HG02885 (cell line): ENCODE data around the gene EXOC1.
"Not testable (repeated sequence)": the region's sequence is repeated elsewhere in the genome, so short reads cannot be mapped to it uniquely, and the experiment has no call there.

Experiments
- ATAC-seq: cut with Tn5 transposase; IDR thresholded peaks from one replicate; pipeline ENCODE4 v1.9.1; 2021; ENCODE audit warnings: mild to moderate bottlenecking; ENCODE audit not compliant: unreplicated experiment, poor library complexity

Gene EXOC1, protein sequence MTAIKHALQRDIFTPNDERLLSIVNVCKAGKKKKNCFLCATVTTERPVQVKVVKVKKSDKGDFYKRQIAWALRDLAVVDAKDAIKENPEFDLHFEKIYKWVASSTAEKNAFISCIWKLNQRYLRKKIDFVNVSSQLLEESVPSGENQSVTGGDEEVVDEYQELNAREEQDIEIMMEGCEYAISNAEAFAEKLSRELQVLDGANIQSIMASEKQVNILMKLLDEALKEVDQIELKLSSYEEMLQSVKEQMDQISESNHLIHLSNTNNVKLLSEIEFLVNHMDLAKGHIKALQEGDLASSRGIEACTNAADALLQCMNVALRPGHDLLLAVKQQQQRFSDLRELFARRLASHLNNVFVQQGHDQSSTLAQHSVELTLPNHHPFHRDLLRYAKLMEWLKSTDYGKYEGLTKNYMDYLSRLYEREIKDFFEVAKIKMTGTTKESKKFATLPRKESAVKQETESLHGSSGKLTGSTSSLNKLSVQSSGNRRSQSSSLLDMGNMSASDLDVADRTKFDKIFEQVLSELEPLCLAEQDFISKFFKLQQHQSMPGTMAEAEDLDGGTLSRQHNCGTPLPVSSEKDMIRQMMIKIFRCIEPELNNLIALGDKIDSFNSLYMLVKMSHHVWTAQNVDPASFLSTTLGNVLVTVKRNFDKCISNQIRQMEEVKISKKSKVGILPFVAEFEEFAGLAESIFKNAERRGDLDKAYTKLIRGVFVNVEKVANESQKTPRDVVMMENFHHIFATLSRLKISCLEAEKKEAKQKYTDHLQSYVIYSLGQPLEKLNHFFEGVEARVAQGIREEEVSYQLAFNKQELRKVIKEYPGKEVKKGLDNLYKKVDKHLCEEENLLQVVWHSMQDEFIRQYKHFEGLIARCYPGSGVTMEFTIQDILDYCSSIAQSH

DNA sequence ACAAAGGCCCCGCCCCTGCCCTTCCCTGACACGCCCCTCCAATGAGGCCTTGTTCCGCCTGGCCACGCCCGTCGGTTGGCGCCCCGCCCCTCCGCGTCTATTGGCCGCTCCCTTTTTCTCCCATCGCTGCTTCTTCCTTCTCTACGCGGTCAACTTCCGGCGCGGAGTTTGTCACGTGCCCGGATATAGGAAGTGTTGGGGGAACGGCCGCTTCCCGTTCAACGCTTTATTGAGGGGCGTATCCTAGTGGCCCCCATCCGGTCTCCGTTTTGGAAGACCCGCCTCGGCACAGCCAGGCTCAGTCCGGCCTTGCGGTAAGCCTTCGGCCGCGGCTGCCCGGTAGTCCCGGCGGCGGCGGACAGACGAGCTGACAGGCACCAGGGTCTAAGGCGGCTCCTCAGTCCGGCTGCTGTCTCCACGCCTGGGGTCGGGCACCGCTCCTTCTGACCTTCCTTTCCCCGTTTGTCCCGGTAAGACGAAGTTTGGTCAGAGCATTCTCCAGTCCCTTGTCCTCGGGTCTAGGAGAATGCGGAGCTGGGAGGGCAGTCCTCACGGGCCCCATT is at the start of gene EXOC1:
Gene EXOC1, plus strand, starts transcription at position 165 of the 563 bp plus-strand sequence. CDS start 4,676 bp downstream, outside the sequence.
- peak; percentile 98 for ATAC-seq

DNA sequence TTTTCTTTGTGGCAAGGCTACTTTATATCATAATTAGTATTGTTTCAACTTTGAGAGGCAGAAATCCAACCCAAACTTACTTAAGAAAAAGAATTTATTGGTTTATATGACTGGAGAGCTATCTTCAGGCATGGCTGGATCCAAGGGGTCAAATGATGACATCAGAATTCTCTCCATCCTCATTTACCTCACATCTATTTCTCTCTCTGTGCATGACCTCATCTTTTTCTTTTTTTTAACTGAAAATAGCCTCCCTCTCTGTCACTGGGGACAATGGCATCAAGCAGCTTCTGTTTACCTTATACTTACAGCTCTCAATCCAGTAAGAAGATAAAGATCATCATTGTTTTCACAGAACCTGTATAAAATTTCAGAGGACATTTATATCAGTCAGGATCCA is 45.9 kb upstream of the EXOC1 start:
- ATAC-seq: no peak

DNA sequence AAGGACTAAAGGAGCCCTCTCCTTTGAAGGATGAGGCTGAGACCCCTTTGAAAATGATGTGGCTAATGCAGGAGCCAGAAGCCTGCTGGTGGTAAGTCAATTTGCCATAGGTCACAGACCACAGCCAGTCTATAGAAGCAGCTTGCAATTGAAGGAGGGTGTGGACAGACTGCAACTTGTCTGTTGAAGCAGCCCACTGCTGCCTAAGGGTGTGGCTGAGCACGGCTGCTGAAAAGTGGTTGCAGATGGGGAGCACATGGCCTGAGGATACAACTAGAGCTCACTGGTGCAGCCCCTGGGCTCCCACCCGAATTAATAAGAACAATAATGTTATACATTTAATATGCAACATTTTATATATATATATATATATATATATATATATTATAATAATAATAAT is 45.3 kb upstream of the EXOC1 start:
- ATAC-seq: no peak

DNA sequence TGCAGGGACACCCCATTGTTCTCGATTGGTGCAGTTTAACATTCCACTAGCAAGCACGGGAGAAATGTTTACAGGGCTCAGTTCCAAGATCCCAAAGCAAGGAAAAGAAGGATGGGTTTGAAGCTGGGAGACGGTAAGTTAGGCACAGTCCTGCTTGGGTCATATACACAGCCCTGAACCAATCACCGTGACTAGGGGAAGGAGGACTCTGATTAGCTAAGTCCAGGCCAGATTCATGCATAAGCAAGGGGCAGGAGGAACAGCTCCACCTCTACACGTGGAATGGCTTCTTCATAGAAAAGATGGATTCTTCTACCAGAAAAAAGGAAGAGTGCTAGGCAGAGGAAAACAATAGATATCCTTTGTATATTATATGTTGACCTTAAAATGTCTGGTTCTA is 44.8 kb upstream of the EXOC1 start:
- no peak for ATAC-seq

DNA sequence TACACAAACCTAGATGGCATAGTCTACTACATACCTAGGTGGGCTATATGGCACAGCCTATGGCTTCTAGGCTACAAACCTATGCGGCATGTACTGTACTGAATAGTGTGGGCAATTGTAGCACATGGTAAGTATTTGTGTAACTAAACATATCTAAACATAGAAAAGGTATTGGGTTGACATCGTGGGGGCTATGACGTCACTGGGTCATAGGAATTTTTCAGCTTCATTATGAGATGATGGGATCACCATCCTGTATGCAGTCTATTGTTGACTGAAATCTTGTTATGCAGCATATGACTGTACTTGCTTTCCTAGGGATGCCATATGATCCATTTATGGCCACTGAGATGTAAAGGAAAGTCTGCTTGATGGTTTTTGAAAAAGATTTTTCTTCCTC is 35.8 kb upstream of the EXOC1 start:
- ATAC-seq: no peak

DNA sequence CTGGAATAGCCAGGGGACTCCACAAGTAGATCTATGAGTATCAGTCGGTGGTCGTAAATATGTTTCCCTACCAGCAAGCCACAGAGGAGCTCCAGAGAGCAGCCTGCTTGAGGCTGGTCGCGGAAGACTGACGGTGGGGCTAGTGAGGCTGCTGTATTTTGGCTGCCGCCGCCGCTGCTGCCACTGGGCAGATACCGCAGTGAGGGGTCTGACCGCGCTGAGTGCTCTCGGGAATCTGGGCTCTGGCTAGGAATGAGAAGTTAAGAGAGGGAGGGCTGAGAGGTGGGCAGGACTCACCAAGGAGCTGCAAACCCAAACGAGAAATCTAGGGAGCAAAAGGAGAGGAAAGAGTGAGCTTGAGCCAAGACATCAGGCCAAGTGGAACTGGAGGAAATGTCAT is 33.8 kb upstream of the EXOC1 start, which contains the start of gene EXOC1L:
Gene EXOC1L, plus strand, starts transcription at position 157 of the 400 bp plus-strand sequence. Its CDS starts 237 bp downstream, at position 394.
- ATAC-seq: no peak

DNA sequence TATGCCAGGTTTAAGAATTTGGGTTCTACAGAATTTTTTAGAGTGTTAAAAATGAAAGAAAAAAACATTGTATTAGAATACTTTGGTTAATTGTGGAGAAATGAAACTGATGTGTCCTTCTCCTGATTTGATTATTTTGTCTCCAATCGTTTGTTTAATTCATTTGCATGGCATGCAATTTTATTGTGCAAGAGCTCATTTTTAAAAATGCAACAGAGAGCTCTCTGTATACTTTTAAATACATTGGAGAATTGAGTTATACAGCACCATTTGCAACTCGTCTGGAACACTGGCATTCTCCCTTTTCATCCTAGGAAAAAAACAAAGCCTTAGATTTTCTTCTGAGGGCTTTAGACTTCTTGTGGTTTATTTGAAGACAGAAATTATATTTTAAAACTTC is 33.2 kb upstream of the EXOC1 start:
- ATAC-seq: no peak

DNA sequence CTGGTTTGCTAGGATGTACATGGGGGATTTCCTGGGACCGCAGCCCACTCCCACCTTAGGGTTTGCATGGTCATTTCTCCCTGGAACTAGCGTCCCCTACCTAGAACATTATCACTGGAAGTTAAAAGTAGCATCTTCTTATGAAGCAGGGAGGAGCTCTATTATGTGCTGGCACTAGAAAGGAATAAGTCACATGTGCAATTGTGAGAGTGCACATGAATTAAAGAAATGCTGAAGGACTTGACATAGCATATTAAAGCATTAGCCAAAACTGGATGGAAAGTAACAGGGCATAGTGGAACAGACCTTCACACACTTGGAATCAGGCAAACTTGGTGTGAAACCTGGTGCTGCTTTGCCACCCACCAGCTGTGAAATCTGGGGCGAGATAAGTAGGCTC is 31.1 kb upstream of the EXOC1 start:
- ATAC-seq: no peak

DNA sequence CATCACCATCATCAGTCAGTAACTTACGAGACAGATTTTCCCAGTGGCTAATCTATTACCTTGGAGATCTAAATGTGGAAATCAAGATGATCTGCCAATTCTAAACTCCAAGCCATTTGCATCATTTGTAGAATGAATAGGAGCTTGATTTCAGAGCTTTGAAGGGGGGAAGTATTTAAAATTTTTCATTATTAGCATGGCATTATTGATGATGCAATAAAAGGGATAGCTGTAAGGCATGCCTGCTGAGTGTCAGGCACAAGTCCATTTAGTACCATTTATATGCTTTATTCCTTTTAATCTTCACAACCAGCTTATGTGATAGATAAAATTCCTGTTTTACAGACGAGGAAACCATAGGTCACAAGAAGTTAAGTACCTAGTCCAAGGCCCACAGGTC is 28.6 kb upstream of the EXOC1 start:
- ATAC-seq: no peak

DNA sequence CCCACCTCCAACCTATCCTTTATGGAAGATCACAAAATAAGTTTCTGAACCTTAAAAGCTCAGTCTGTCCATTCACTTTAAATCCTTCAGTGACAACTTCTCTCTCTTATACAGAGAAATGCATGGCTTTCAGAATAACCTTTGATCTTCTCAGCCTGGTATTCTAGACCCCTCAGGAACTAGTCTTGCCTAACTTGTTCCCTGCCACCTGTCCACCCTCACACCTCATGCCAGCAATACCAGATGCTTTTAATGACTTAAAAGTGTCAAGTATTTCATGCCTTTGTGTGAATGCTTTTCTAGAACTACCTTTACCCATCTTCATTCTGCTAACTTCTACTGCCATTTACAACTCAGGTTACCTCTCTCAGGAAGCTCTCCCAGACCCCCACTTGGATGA is 26.5 kb upstream of the EXOC1 start:
- no peak for ATAC-seq

DNA sequence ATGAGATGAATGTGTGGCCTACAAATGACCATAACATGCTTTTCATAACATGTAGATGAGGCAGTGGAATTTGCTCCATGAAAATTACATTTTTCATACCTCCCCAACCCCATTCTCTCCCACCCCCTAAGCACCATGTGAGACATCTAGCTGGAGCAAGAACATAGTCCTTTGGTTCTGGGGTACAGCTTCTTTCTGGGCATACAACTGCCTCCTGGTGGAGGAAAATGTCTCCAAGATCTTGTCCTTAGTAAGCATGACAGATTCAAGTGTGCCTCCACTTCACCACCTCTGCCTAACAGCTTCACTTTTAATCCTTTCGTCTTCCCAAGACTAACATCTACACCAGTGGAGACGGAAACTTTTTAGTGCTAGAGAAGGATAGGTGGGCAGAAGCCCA is 25.9 kb upstream of the EXOC1 start:
- ATAC-seq: no peak

DNA sequence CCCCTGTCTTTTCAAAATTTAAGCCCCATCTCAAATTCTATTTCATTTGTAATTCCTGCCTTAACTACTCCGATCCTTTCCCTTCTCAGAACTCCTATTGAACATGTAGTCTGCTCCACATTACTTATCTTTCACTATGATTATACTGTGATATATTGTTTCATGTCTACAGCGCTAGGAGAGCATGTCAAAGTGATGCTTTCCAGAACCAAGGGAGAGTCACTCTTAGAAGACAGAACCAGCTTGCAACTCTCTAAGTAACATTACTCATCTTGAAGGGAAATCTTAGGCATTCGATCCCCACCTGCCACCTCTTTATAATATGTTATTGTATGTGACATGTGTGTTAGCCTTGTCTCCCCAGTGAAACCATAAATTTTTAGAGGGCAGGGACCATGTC is 23.4 kb upstream of the EXOC1 start:
- ATAC-seq: no peak

DNA sequence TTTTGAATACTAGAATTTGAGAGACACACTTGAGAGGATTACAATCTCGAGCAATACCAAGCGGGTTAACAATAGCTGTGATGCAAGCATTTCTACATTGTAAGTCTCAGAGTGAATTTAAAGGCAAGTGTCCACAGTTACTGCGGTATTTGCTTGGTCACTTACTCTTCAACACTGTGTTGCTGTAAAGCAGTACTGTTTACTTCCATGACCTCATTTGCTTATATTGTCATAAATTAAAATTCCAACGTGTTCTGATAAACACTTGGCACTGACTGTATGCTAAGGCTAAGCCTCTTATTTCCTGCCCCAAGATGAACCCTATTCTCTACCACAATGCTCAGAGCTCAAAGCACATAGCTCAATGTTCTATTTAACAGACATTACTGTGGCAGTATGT is 22.7 kb upstream of the EXOC1 start:
- no peak for ATAC-seq

DNA sequence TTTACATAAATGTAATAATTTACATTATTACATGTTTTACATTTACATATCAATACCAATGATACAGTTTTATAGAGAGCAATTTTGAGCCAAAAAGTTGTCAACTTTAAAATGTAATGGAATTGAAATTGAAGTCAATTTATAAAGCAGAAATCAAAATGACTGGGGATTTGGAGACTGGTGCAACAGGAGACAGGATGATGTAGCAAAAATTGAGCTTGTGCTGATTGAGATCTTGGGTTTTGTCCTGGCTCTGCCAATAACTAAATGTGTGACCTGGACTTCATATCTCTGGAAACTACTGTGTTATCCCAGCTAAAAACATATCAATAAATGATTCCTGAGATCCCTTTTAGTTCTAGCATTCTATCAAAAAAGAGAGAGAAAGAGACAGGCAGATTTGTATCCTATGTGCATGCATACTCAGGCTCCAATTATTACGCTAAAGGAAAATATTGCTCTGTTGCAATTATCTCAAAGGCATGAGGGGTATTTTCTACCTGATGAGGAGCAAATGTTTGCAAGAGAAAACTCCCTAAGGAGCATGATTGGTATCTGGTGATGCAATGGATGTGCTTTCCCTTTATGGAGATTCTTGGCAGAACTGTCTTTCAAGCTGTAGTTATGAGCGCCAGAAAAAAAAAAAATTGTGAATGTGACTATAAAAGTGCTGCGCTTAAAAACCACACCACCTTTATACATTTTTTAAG is 19.2 kb upstream of the EXOC1 start:
- no peak for ATAC-seq

DNA sequence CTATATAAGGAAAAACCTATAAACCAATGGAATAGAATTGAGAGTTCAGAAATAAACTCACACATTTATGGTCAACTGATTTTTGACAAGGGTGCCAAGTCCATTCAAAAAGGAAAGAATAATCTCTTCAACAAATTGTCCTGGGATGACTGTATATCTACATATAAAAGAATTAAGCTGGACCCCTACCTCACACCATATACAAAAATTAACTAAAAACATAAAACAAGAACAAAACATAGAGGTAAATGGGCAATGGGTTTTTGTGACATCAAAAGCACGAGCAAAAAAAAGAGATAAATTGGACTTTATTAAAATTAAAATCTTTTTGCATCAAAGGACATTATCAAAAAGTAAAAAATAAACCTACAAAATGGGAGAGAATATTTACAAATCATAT is 15.5 kb upstream of the EXOC1 start:
- ATAC-seq: no peak

DNA sequence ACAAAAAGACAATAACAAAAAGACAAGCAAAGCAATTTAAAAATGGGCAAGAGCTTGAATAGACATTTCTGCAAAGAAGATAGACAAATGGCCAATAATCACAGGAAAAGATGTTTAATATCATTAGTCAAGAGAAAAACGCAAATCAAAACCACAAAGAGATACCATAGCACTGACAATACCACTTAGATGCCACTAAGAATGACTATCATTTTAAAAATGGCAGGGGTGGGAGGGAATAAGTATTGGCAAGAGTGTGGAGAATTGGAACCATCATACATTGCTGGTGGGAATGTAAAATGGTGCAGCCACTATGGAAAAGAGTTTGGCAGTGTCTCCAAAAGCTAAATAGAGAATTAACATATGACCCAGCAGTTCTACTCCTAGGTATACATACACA is 15.1 kb upstream of the EXOC1 start:
- no peak for ATAC-seq

DNA sequence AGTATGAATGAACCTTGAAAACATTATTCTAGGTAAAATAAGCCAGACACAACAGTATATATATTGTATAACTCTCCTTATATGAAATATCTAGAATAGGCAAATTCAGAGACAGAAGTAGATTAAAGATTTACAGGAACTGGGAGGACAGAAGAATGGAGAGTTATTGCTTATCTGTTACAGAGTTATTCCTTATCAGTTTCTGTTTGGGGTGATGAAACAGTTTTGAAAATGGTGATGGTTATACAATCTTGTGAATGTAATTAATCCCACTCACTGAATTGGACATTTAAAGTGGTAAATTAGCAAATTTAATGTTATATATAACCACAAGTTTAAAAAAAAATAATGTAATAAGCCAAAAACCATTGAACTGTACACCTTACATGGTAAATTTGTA is 14.5 kb upstream of the EXOC1 start:
- ATAC-seq: no peak

DNA sequence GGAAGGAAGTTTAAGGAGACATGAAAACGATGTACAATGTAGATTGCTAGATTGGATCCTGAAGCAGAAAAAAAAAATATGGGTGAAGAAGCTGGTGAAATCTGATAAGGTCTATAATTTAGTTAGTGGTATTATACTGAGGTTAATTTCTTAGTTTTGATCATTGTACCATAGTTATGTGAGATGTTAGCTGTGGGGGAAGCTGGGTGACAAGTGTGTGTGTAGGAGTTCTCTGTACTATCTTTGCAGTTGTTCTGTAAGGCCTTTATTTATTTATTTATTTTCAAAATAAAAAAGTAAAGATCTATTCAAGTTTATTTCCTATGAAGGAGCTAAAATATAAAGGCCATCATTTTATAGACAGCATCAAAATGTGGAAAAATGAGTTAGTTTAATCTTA is 12.5 kb upstream of the EXOC1 start:
- ATAC-seq: no peak

DNA sequence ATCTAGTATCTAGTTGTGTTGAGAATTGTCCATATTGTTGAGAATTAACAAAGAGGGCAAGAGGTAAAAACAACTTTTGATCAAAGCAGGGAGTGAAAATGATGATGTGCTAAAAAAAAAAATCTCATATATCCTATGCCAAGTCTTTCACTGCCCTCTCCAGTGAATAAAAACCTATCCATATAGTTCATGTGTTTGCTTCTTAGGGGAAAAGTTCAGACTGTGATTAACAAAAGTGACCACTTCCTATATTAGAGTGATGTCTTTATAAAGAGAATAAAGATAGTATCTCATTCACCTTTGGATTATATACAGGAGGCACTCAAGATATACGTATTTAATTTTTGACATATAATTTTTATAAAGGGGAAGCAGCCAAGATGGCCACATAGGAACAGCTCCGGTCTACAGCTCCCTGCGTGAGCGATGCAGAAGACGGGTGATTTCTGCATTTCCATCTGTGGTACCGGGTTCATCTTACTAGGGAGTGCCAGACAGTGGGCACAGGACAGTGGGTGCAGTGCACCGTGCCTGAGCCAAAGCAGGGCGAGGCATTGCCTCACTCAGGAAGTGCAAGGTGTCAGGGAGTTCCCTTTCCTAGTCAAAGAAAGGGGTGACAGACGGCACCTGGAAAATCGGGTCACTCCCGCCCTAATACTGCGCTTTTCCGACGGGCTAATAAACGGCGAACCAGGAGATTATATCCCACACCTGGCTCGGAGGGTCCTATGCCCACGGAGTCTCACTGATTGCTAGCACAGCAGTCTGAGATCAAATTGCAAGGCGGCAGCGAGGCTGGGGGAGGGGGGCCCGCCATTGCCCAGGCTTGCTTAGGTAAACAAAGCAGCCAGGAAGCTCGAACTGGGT is 11.8 kb upstream of the EXOC1 start:
- not testable (repeated sequence) for ATAC-seq
